Measurements from ENCODE around the gene TLX2.

Gene TLX2

DNA sequence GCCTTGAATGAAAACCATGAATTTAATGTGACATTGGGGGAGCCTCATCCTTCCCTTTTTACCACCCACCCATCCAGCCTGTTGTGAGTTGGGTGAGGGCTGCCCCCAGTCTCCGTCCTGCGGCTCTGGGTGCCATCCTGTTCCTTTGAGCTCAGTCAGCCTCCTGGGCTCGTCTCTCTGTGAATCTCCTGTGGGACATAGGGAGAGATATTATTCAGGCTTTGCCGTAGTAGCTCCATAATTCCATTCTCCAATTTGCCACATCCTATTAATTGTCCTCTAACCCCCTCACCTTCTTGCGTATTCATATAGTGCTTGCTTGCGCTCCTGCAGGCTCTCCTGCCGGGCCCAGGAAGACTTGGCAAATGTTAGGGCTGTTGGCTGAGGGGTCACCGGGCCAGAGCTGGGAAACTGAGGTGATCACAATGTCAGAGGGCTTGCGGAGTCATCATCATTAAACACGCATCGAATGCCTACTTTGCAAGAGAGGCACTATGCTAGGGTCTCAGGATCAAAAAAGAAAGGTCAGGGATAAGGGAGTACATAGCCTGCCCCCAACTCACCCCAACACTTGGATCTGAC lies 12.5 kb downstream of the TLX2 start:
- TF ChIP-seq GABPA (IDR thresholded peaks at IDR 0.05; ENCODE audit: low read depth) (no peak), SPI1 (IDR thresholded peaks at IDR 0.05; ENCODE audit: borderline replicate concordance, low read depth) (no peak), POLR2AphosphoS5 (IDR thresholded peaks at IDR 0.05; ENCODE audit: low read depth) (no peak)
- TF ChIP-seq, protein P1, sequence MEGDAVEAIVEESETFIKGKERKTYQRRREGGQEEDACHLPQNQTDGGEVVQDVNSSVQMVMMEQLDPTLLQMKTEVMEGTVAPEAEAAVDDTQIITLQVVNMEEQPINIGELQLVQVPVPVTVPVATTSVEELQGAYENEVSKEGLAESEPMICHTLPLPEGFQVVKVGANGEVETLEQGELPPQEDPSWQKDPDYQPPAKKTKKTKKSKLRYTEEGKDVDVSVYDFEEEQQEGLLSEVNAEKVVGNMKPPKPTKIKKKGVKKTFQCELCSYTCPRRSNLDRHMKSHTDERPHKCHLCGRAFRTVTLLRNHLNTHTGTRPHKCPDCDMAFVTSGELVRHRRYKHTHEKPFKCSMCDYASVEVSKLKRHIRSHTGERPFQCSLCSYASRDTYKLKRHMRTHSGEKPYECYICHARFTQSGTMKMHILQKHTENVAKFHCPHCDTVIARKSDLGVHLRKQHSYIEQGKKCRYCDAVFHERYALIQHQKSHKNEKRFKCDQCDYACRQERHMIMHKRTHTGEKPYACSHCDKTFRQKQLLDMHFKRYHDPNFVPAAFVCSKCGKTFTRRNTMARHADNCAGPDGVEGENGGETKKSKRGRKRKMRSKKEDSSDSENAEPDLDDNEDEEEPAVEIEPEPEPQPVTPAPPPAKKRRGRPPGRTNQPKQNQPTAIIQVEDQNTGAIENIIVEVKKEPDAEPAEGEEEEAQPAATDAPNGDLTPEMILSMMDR (IDR thresholded peaks at IDR 0.05; ENCODE audit: insufficient read depth, low read length) = no peak
- TF ChIP-seq, protein P2, sequence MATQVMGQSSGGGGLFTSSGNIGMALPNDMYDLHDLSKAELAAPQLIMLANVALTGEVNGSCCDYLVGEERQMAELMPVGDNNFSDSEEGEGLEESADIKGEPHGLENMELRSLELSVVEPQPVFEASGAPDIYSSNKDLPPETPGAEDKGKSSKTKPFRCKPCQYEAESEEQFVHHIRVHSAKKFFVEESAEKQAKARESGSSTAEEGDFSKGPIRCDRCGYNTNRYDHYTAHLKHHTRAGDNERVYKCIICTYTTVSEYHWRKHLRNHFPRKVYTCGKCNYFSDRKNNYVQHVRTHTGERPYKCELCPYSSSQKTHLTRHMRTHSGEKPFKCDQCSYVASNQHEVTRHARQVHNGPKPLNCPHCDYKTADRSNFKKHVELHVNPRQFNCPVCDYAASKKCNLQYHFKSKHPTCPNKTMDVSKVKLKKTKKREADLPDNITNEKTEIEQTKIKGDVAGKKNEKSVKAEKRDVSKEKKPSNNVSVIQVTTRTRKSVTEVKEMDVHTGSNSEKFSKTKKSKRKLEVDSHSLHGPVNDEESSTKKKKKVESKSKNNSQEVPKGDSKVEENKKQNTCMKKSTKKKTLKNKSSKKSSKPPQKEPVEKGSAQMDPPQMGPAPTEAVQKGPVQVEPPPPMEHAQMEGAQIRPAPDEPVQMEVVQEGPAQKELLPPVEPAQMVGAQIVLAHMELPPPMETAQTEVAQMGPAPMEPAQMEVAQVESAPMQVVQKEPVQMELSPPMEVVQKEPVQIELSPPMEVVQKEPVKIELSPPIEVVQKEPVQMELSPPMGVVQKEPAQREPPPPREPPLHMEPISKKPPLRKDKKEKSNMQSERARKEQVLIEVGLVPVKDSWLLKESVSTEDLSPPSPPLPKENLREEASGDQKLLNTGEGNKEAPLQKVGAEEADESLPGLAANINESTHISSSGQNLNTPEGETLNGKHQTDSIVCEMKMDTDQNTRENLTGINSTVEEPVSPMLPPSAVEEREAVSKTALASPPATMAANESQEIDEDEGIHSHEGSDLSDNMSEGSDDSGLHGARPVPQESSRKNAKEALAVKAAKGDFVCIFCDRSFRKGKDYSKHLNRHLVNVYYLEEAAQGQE (IDR thresholded peaks at IDR 0.05; ENCODE audit: insufficient replicate concordance, low read depth) = no peak
- H3K27me3 ChIP-seq (ENCODE audit: insufficient read depth, poor library complexity, severe bottlenecking) = no peaks in the 10 kb centered on the region
- H3K27ac ChIP-seq (replicated peaks) = no peak overlapping the region
- DNase-seq (ENCODE audit: low read depth in 1 of 2, low spot score in 1 of 2) = no peak
- no peak overlapping the region for H3K4me3 ChIP-seq (replicated peaks; ENCODE audit: insufficient read depth, low read length)

DNA sequence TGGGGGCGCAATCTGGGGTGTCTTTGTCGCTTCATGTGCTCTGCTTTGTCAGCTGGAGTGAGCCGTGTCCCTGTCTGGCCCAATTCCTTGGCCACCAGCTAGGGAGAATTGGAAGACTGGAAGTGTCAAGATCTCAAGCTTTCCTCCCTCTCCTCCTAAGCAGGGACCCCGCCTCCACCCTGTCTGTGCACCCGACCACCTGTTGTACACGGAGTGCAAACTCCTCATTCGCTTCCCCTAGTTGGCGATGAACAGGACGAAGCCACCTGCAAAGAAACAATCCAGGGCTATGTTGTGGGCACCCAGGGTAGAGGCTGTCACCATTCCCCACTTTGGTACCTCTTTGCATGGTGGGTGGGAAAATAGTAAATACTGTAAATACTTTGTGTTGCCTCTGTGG lies 13.5 kb downstream of the TLX2 start:
- no peak for DNase-seq (ENCODE audit: low read depth in 1 of 2, low spot score in 1 of 2)
- TF ChIP-seq POLR2AphosphoS5 (IDR thresholded peaks at IDR 0.05; ENCODE audit: low read depth) (no peak), GABPA (IDR thresholded peaks at IDR 0.05; ENCODE audit: low read depth) (no peak), SPI1 (IDR thresholded peaks at IDR 0.05; ENCODE audit: borderline replicate concordance, low read depth) (no peak)
- TF ChIP-seq, protein P2 (IDR thresholded peaks at IDR 0.05; ENCODE audit: insufficient replicate concordance, low read depth) = no peak
- TF ChIP-seq, protein P1 (IDR thresholded peaks at IDR 0.05; ENCODE audit: insufficient read depth, low read length) = no peak
- Histone ChIP-seq H3K27me3 (ENCODE audit: insufficient read depth, poor library complexity, severe bottlenecking) (no peaks in the 10 kb centered on the region), H3K4me3 (replicated peaks; ENCODE audit: insufficient read depth, low read length) (no peak overlapping the region), H3K27ac (replicated peaks) (no peak overlapping the region)

DNA sequence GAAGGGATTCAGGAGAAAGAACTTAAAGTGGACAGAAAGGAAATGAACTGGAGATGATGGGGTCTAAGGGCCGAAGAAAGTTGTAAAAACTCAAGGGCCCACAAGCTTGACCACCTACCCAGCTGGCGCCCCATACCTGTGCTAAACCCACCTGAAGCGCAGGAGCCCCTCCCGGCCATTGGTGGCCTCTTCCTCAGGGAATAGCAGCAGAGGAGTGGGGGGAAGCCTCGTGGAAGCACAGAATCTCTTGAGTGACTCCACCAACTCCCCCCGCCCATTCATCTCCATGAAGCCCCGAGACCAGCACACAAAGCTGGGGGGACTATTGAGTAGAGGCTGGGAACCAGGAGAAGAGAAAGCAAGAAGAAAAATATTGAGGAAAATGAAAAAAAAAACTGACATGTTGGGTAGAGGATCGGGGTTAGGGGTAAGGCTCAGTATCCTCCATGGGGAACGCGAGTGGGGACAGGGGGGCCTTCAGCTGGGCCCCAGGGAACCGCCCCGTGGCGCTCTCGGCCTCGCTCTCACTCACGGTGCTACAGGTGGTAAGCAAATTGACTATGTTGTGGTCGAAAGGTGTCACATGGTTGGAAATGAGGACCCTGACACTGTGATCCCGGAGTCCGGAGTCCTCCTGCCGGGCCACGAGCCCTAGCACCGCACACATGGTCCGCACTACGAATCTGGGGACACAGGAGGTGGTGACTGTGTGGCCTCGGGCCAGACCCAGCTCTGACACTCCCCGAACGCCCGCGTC lies 14.5 kb downstream of the TLX2 start:
- Histone ChIP-seq H3K27ac (replicated peaks) (peak overlapping the region; percentile 93), H3K27me3 (ENCODE audit: insufficient read depth, poor library complexity, severe bottlenecking) (no peaks in the 10 kb centered on the region), H3K4me3 (replicated peaks; ENCODE audit: insufficient read depth, low read length) (peak overlapping the region; percentile 96)
- TF ChIP-seq, protein P1 (IDR thresholded peaks at IDR 0.05; ENCODE audit: insufficient read depth, low read length) = no peak
- no peak for DNase-seq (ENCODE audit: low read depth in 1 of 2, low spot score in 1 of 2)

All from HL-60 (cell line).